GM12891 (cell line): ENCODE results near the gene ANKLE2.

Experiments used
- POLR2A ChIP-seq: IDR thresholded peaks from 2 replicates; pipeline ENCODE4 v1.6.1; 2011; ENCODE audit warnings: low read depth, low read length, control low read depth
- POLR2AphosphoS5 ChIP-seq: IDR thresholded peaks from 2 replicates; pipeline ENCODE4 v1.6.1; 2011; ENCODE audit warnings: low read depth, low read length, control low read depth
- SPI1 ChIP-seq: IDR thresholded peaks from 2 replicates; pipeline ENCODE4 v1.6.1; 2011; ENCODE audit warnings: low read depth, low read length, control low read depth

GRCh38 chr12:132747395-132747794 lies 14.2 kb downstream of the ANKLE2 start:
- TF ChIP-seq POLR2A (no peak), SPI1 (no peak), POLR2AphosphoS5 (no peak)
